CD4-positive, alpha-beta T cell (primary cell): ENCODE measurements around the gene TRIM67. TPM values are rescaled to one million over a fixed set of nuclear protein-coding genes. Genes with fewer than 3 reads are reported as not detected.

Experiments used
- ATAC-seq: fragments of 200-7000 bp; cut with Tn5 transposase; one replicate; pipeline ENCODE4 v1.10.0; 2022; ENCODE audit warnings: mild to moderate bottlenecking; ENCODE audit not compliant: poor library complexity
- CTCF ChIA-PET: fragments of 350-600 bp; sonication (Branson Sonifier 250); formaldehyde crosslinking; loops from one replicate; lab custom pipeline; 2021; ENCODE audit warnings: antibody characterized with exemption, inconsistent platforms; lab: Charles Lee
- POLR2A ChIA-PET: fragments of 350-600 bp; sonication (Branson Sonifier 250); formaldehyde crosslinking; loops from one replicate; lab custom pipeline; 2021; ENCODE audit warnings: antibody characterized with exemption, inconsistent platforms; lab: Charles Lee
- DNase-seq, 14 experiments: peaks; one replicate each; pipeline ENCODE4 v3.0.0-alpha.2; 2013 to 2020; ENCODE audit warnings: mixed read lengths in 2 of 14
- H3K27ac ChIP-seq, 2 donors: one replicate each; pipeline versions ENCODE4 v1.5.1 to v1.7.0; 2013; ENCODE audit warnings: low read length in 2 of 2, low read depth in 1 of 2, mild to moderate bottlenecking in 1 of 2
- H3K27me3 ChIP-seq, 2 experiments: 1 replicate in 1 of 2; 2 replicates in 1 of 2; pipeline versions ENCODE4 v1.6.1 to v1.7.0; 2013; ENCODE audit warnings: low read length in 2 of 2, control low read depth in 1 of 2, mild to moderate bottlenecking in 1 of 2, moderate library complexity in 1 of 2; ENCODE audit not compliant: insufficient read depth in 2 of 2, control insufficient read depth in 1 of 2
- H3K36me3 ChIP-seq: one replicate; pipeline ENCODE4 v1.6.1; 2013; ENCODE audit warnings: low read length, control low read depth; ENCODE audit not compliant: insufficient read depth
- H3K4me1 ChIP-seq: one replicate; pipeline ENCODE4 v1.6.1; 2013; ENCODE audit warnings: low read length, control low read depth; ENCODE audit not compliant: insufficient read depth
- H3K4me3 ChIP-seq: one replicate; pipeline ENCODE4 v1.5.1; 2013; ENCODE audit warnings: mild to moderate bottlenecking, low read length, moderate library complexity
- H3K9me3 ChIP-seq, 2 experiments: 1 replicate in 1 of 2; 2 replicates in 1 of 2; pipeline versions ENCODE4 v1.6.1 to v1.7.0; 2013; ENCODE audit warnings: low read length in 2 of 2, mild to moderate bottlenecking in 2 of 2, control low read depth in 1 of 2, moderate library complexity in 1 of 2; ENCODE audit not compliant: control insufficient read depth in 1 of 2, insufficient read depth in 1 of 2
- H3K27ac Mint-ChIP-seq: one replicate; pipeline ENCODE4 v1.8.0; 2020; ENCODE audit warnings: mixed read lengths
- H3K27me3 Mint-ChIP-seq: one replicate; pipeline ENCODE4 v1.8.0; 2021; ENCODE audit warnings: mixed read lengths
- H3K36me3 Mint-ChIP-seq: one replicate; pipeline ENCODE4 v1.8.0; 2021; ENCODE audit warnings: low read depth, mixed read lengths
- H3K4me1 Mint-ChIP-seq: one replicate; pipeline ENCODE4 v1.8.0; 2021; ENCODE audit warnings: low read depth, mixed read lengths
- H3K4me3 Mint-ChIP-seq: one replicate; pipeline ENCODE4 v1.8.0; 2020; ENCODE audit warnings: mild to moderate bottlenecking, mixed read lengths
- H3K9me3 Mint-ChIP-seq: one replicate; pipeline ENCODE4 v1.8.0; 2020; ENCODE audit warnings: mixed read lengths
- CTCF ChIP-seq: fragments of 200-600 bp; IDR thresholded peaks from one replicate; pipeline ENCODE4 v1.8.0; 2022; ENCODE audit warnings: antibody characterized with exemption, mild to moderate bottlenecking
- intact Hi-C, 2 experiments: fragments of 100-400 bp; cut with DNase I in 1 of 2; cut with micrococcal nuclease in 1 of 2; formaldehyde crosslinking; loops; one replicate each; pipeline versions ENCODE4 v1.15.1 to v1.9.0; 2023 to 2025; cut with DNase I, micrococcal nuclease
- total RNA-seq, 174 experiments: library from RNA in 2 of 174; stranded (reverse) in 2 of 174; gene quantifications; one replicate each; pipeline ENCODE4 v1.2.3 and lab custom pipeline; 2021 to 2026

The TRIM67 gene
- total RNA-seq, 2 experiments from 2014 or later = not detected

GRCh38 chr1:231172411-231172810 lies 10.6 kb downstream of the TRIM67 start:
- no peak for DNase-seq
- Histone ChIP-seq H3K27me3 (peaks cover 9 to 28% of the 10 kb centered on the region in 2 experiments), H3K9me3 (no peaks in the 10 kb centered on the region), H3K4me3 (no peak overlapping the region), H3K27ac (no peak overlapping the region), H3K36me3 (no peaks in the 10 kb centered on the region), H3K4me1 (no peaks in the 10 kb centered on the region)
- H3K4me3 Mint-ChIP-seq = no peak overlapping the region
- ChIA-PET CTCF (no interaction called here), POLR2A (no interaction called here)
- no peaks in the 10 kb centered on the region for H3K9me3 Mint-ChIP-seq
- ATAC-seq = no peak
- no peaks in the 10 kb centered on the region for H3K4me1 Mint-ChIP-seq
- intact Hi-C loops = no loop called here
- no peaks in the 10 kb centered on the region for H3K36me3 Mint-ChIP-seq
- TF ChIP-seq CTCF = no peak
- peaks cover 48% of the 10 kb centered on the region for H3K27me3 Mint-ChIP-seq
- H3K27ac Mint-ChIP-seq = no peak overlapping the region

- H3K4me1 ChIP-seq = no peaks in the 10 kb centered on the region
- no peak overlapping the region for H3K4me3 Mint-ChIP-seq
- no peak overlapping the region for H3K27ac ChIP-seq
- peaks cover 9 to 56% of the 10 kb centered on the region in 2 experiments for H3K27me3 ChIP-seq
- no peaks in the 10 kb centered on the region for H3K9me3 Mint-ChIP-seq
- peaks cover 57% of the 10 kb centered on the region for H3K27me3 Mint-ChIP-seq
- intact Hi-C loops = no loop called here
- no peak for DNase-seq
- no peak for ATAC-seq
- POLR2A ChIA-PET = interaction anchor here (1.2 kb wide), 1 partner anchor 535 kb away, joined by 3 read pairs; no protein-coding TSS in a partner anchor
- H3K4me1 Mint-ChIP-seq = no peaks in the 10 kb centered on the region
- H3K36me3 ChIP-seq = no peaks in the 10 kb centered on the region
- CTCF ChIA-PET = no interaction called here
- no peak for TF ChIP-seq CTCF
- H3K27ac Mint-ChIP-seq = no peak overlapping the region
- peaks cover 0 to 4% of the 10 kb centered on the region in 2 experiments for H3K9me3 ChIP-seq
- no peaks in the 10 kb centered on the region for H3K36me3 Mint-ChIP-seq
- H3K4me3 ChIP-seq = no peak overlapping the region
Observed at GRCh38 chr1:231176421-231176820, 14.6 kb downstream of the TRIM67 start.

- Mint-ChIP-seq H3K27me3 (peaks cover 61% of the 10 kb centered on the region), H3K36me3 (no peaks in the 10 kb centered on the region), H3K4me3 (no peak overlapping the region), H3K4me1 (no peaks in the 10 kb centered on the region), H3K9me3 (no peaks in the 10 kb centered on the region), H3K27ac (no peak overlapping the region)
- ATAC-seq (no peak), DNase-seq (no peak)
- intact Hi-C loops = no loop called here
- H3K27ac ChIP-seq = no peak overlapping the region
- POLR2A ChIA-PET = no interaction called here
- H3K9me3 ChIP-seq = peaks cover 0 to 4% of the 10 kb centered on the region in 2 experiments
- no peaks in the 10 kb centered on the region for H3K4me1 ChIP-seq
- H3K27me3 ChIP-seq = peaks cover 9 to 60% of the 10 kb centered on the region in 2 experiments
- no peak overlapping the region for H3K4me3 ChIP-seq
- no peaks in the 10 kb centered on the region for H3K36me3 ChIP-seq
- no peak for TF ChIP-seq CTCF
- CTCF ChIA-PET = no interaction called here
Observed at GRCh38 chr1:231177226-231177625, 15.4 kb downstream of the TRIM67 start.
